WTC11 (cell line): Measurements from ENCODE around the gene SH3BP2.

Experiments used
- CREB1 ChIP-seq: sonication (generic); formaldehyde crosslinking; IDR thresholded peaks from 2 replicates; pipeline ENCODE4 v1.8.0; 2023; ENCODE audit warnings: mild to moderate bottlenecking, missing genetic modification reagents
- CREM ChIP-seq: sonication (generic); formaldehyde crosslinking; IDR thresholded peaks from 2 replicates; pipeline ENCODE4 v1.8.1; 2022; ENCODE audit warnings: mild to moderate bottlenecking, missing genetic modification reagents, moderate library complexity
- CTCF ChIP-seq: fragments of 200-600 bp; IDR thresholded peaks from 2 replicates; pipeline ENCODE4 v1.8.0; 2022; ENCODE audit warnings: antibody characterized with exemption
- GABPB1 ChIP-seq: sonication (generic); formaldehyde crosslinking; IDR thresholded peaks from 2 replicates; pipeline ENCODE4 v1.8.1; 2023; ENCODE audit warnings: mild to moderate bottlenecking, missing genetic modification reagents
- JUN ChIP-seq: sonication (generic); formaldehyde crosslinking; IDR thresholded peaks from 2 replicates; pipeline ENCODE4 v1.8.0; 2023; ENCODE audit warnings: mild to moderate bottlenecking, missing genetic modification reagents
- NR3C1 ChIP-seq: sonication (generic); formaldehyde crosslinking; conservative IDR thresholded peaks from 2 replicates; pipeline ENCODE4 v1.8.1; 2023; ENCODE audit warnings: low read depth, mild to moderate bottlenecking, missing genetic modification reagents
- SP1 ChIP-seq: sonication (generic); formaldehyde crosslinking; conservative IDR thresholded peaks from 2 replicates; pipeline ENCODE4 v1.8.1; 2022; ENCODE audit warnings: missing genetic modification reagents
- USF2 ChIP-seq: sonication (generic); formaldehyde crosslinking; IDR thresholded peaks from 2 replicates; pipeline ENCODE4 v1.8.1; 2023; ENCODE audit warnings: mild to moderate bottlenecking, missing genetic modification reagents, moderate library complexity
- ZNF121 ChIP-seq: sonication (generic); formaldehyde crosslinking; IDR thresholded peaks from 2 replicates; pipeline ENCODE4 v1.8.0; 2023; ENCODE audit warnings: missing genetic modification reagents
- ZNF425 ChIP-seq: fragments of 250-450 bp; sonication (Bioruptor Pico); conservative IDR thresholded peaks from 2 replicates; pipeline ENCODE4 v1.9.0; 2021; ENCODE audit warnings: mild to moderate bottlenecking
- ZNF532 ChIP-seq: fragments of 250-450 bp; sonication (Bioruptor Pico); IDR thresholded peaks from 2 replicates; pipeline ENCODE4 v1.9.0; 2021; ENCODE audit warnings: mild to moderate bottlenecking, borderline replicate concordance

GRCh38 chr4:2806390-2807355 lies 13.8 kb downstream of the SH3BP2 start:
- no peak for TF ChIP-seq ZNF425 (CRISPR knock-in tag)
- no peak for TF ChIP-seq NR3C1 (CRISPR knock-in tag)
- TF ChIP-seq GABPB1 (CRISPR knock-in tag) = no peak
- no peak for TF ChIP-seq USF2 (CRISPR knock-in tag)
- no peak for TF ChIP-seq JUN (CRISPR knock-in tag)
- TF ChIP-seq CTCF = no peak
- no peak for TF ChIP-seq CREM (CRISPR knock-in tag)
- TF ChIP-seq SP1 (CRISPR knock-in tag) = no peak
- no peak for TF ChIP-seq ZNF532
- TF ChIP-seq ZNF121 (CRISPR knock-in tag) = no peak
- TF ChIP-seq CREB1 (CRISPR knock-in tag) = no peak
